ENCODE results near the gene UPF3A. TPM values are rescaled to one million over a fixed set of nuclear protein-coding genes. Genes with fewer than 3 reads are reported as not detected.
"Not testable (repeated sequence)": the region's sequence is repeated elsewhere in the genome, so short reads cannot be mapped to it uniquely, and the experiment has no call there.

The UPF3A gene
- total and polyA plus RNA-seq, 9 of the 15 experiments (the other 6 are each of a cell fraction or from before 2014, with no cell fraction given), result 15.6 to 76.5 (median 40.9) TPM

DNA sequence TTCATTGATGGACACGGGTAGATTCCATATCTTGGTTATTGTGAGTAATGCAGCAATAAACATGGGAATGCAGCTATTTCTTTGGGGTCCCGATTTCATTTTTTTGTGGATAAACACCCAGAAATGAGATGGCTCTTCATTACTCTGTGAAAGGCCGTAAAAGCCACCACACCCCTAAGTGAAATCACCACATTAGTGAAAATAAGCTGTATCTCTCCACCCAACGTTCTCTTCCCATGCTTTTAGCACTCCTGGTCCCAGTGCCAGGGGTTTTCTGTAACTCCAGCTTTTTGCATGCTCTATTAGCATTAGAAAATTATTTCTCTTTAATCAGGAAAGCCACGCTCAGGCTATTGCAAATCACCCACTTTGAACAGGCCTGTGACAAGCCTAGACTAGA lies 48.7 kb downstream of the UPF3A start:
- Histone ChIP-seq H4K20me1 (replicated peaks; ENCODE audit: control insufficient read depth, insufficient read depth, low read length) (no peaks in the 10 kb centered on the region), H3K4me2 (ENCODE audit: insufficient read depth, low read length) (no peak overlapping the region), H2AFZ (ENCODE audit: low read depth, low read length) (no peak overlapping the region), H3K36me3 (ENCODE audit: control insufficient read depth, insufficient read depth, low read length) (peaks cover 23% of the 10 kb centered on the region), H3K4me3 (no peak overlapping the region), H3K9me1 (ENCODE audit: control insufficient read depth, insufficient read depth, low read length) (no peaks in the 10 kb centered on the region), H3K27me3 (ENCODE audit: control insufficient read depth in 2 of 2, insufficient read depth in 2 of 2, low read length in 2 of 2) (no peaks in the 10 kb centered on the region), H3K27ac (ENCODE audit: extremely low read depth, low read depth, low read length) (no peak overlapping the region), H3K9me3 (replicated peaks; ENCODE audit: control insufficient read depth, insufficient read depth, low read depth, low read length) (no peaks in the 10 kb centered on the region), H3K79me2 (ENCODE audit: control insufficient read depth, insufficient read depth, low read length) (peaks cover 6% of the 10 kb centered on the region), H3K4me1 (replicated peaks in 1 of 2; ENCODE audit: control insufficient read depth in 2 of 2, insufficient read depth in 2 of 2, low read length in 2 of 2) (no peaks in the 10 kb centered on the region; a peak in 2 of 5 replicates), H3K9ac (ENCODE audit: insufficient read depth in 1 of 2, low read depth in 2 of 2, low read length in 2 of 2) (no peak overlapping the region)
- BruUV-seq (replicated peaks), result no TSS peak
- POLR2A ChIA-PET, result no interaction called here
- DNase-seq (ENCODE audit: extremely low read depth in 1 of 4, low spot score in 3 of 4) (no peak), FAIRE-seq (no peak), ATAC-seq (no peak)
- CTCF ChIA-PET (ENCODE audit: low intra/inter-chr PET ratio), result no interaction called here
- TF ChIP-seq KLF6 (CRISPR knock-in tag; IDR thresholded peaks at IDR 0.05; ENCODE audit: borderline replicate concordance), result no peak
- TF ChIP-seq CBX5 (IDR thresholded peaks at IDR 0.05; ENCODE audit: borderline replicate concordance, low read depth), result no peak
- 55% methylated on average over 5 of the region's 5 CpGs for WGBS (ENCODE audit: insufficient coverage, low coverage, missing lambda C conversion rate)
- intact Hi-C loops (cut with micrococcal nuclease), result no loop called here
- in situ Hi-C loops (cut with MboI), result no loop called here

GRCh38 chr13:114333881-114334280 lies 52.5 kb downstream of the UPF3A start:
- H3K4me3 ChIP-seq; H3K4me2 ChIP-seq (ENCODE audit: insufficient read depth, low read length); ATAC-seq; H3K27ac ChIP-seq (ENCODE audit: extremely low read depth, low read depth, low read length); BruUV-seq (replicated peaks); H3K9me1 ChIP-seq (ENCODE audit: control insufficient read depth, insufficient read depth, low read length); H3K9me3 ChIP-seq (replicated peaks; ENCODE audit: control insufficient read depth, insufficient read depth, low read depth, low read length); in situ Hi-C loops (cut with MboI); intact Hi-C loops (cut with micrococcal nuclease); H3K36me3 ChIP-seq (ENCODE audit: control insufficient read depth, insufficient read depth, low read length); CTCF ChIA-PET (ENCODE audit: low intra/inter-chr PET ratio); H3K79me2 ChIP-seq (ENCODE audit: control insufficient read depth, insufficient read depth, low read length); FAIRE-seq; DNase-seq (ENCODE audit: extremely low read depth in 1 of 4, low spot score in 3 of 4); H3K4me1 ChIP-seq (replicated peaks in 1 of 2; ENCODE audit: control insufficient read depth in 2 of 2, insufficient read depth in 2 of 2, low read length in 2 of 2); H4K20me1 ChIP-seq (replicated peaks; ENCODE audit: control insufficient read depth, insufficient read depth, low read length); H2AFZ ChIP-seq (ENCODE audit: low read depth, low read length); H3K27me3 ChIP-seq (ENCODE audit: control insufficient read depth in 2 of 2, insufficient read depth in 2 of 2, low read length in 2 of 2); H3K9ac ChIP-seq (ENCODE audit: insufficient read depth in 1 of 2, low read depth in 2 of 2, low read length in 2 of 2): not testable (repeated sequence)
- 32% methylated on average over 3 of the region's 3 CpGs for WGBS (ENCODE audit: insufficient coverage, low coverage, missing lambda C conversion rate)
- POLR2A ChIA-PET, result interaction anchor here (1.1 kb wide), 1 partner anchor 13 kb away, joined by 3 read pairs; no protein-coding TSS in a partner anchor

Data from K562 (cell line).